Measurements from ENCODE around the gene USP9X.
"Not testable (repeated sequence)": the region's sequence is repeated elsewhere in the genome, so short reads cannot be mapped to it uniquely, and the experiment has no call there.

Gene USP9X

GRCh38 chrX:41127477-41128192, 42.4 kb downstream of the USP9X start:
- DNase-seq, result no peak

- DNase-seq, result no peak
These were observed 43.7 kb downstream of the USP9X start for GRCh38 chrX:41128955-41129354.

- DNase-seq, result no peak
These were observed 46.5 kb downstream of the USP9X start for GRCh38 chrX:41131766-41132165.

- no peak for DNase-seq
These were observed 48.3 kb downstream of the USP9X start for GRCh38 chrX:41133551-41133950.

GRCh38 chrX:41137589-41137988, 52.3 kb downstream of the USP9X start:
- DNase-seq, result peak; percentile 28

GRCh38 chrX:41142130-41142910, 57.1 kb downstream of the USP9X start:
- no peak for DNase-seq

- DNase-seq, result no peak
These were observed 59.6 kb downstream of the USP9X start for GRCh38 chrX:41144873-41145272.

- no peak for DNase-seq
These were observed 60.8 kb downstream of the USP9X start for GRCh38 chrX:41145920-41146608.

- DNase-seq, result no peak
These were observed 63.3 kb downstream of the USP9X start for GRCh38 chrX:41148553-41148952.

- DNase-seq, result no peak
These were observed 64.8 kb downstream of the USP9X start for GRCh38 chrX:41150043-41150442.

- DNase-seq, result not testable (repeated sequence)
These were observed 66.5 kb downstream of the USP9X start for GRCh38 chrX:41151726-41152125.

- DNase-seq, result no peak
These were observed 67.0 kb downstream of the USP9X start for GRCh38 chrX:41152221-41152620.

GRCh38 chrX:41153448-41153847, 68.2 kb downstream of the USP9X start:
- DNase-seq, result no peak

- no peak for DNase-seq
These were observed 68.7 kb downstream of the USP9X start for GRCh38 chrX:41153957-41154356.

- DNase-seq, result peak; percentile 69
These were observed 79.2 kb downstream of the USP9X start for GRCh38 chrX:41164449-41164848.

GRCh38 chrX:41167888-41168287, 82.6 kb downstream of the USP9X start:
- no peak for DNase-seq

- DNase-seq, result no peak
These were observed 91.0 kb downstream of the USP9X start for GRCh38 chrX:41176263-41176662.

- no peak for DNase-seq
These were observed 92.1 kb downstream of the USP9X start for GRCh38 chrX:41177297-41177696.

GRCh38 chrX:41178201-41178600, 93.0 kb downstream of the USP9X start:
- DNase-seq, result peak; percentile 24

GRCh38 chrX:41180194-41180908, 95.1 kb downstream of the USP9X start:
- DNase-seq, result peak; percentile 50

- DNase-seq, result no peak
These were observed 99.1 kb downstream of the USP9X start for GRCh38 chrX:41184312-41184711.

- not testable (repeated sequence) for DNase-seq
These were observed 101.7 kb downstream of the USP9X start for GRCh38 chrX:41186946-41187345.

GRCh38 chrX:41189156-41189555, 103.9 kb downstream of the USP9X start:
- no peak for DNase-seq
